Vagina (tissue), 2 donors: ENCODE measurements around the gene SHROOM2. TPM values are rescaled to one million over a fixed set of nuclear protein-coding genes. Genes with fewer than 3 reads are reported as not detected.

Experiments
- DNase-seq, 2 donors: peaks; one replicate each; pipeline ENCODE4 v3.0.0-alpha.2; 2017; ENCODE audit errors: extremely low spot score in 2 of 2
- H3K27ac ChIP-seq: fragments of 200-600 bp; sonication (generic); one replicate; pipeline ENCODE4 v1.5.1; 2019
- H3K27me3 ChIP-seq: fragments of 200-600 bp; sonication (generic); one replicate; pipeline ENCODE4 v1.5.1; 2019
- H3K36me3 ChIP-seq, 2 donors: fragments of 200-600 bp; sonication (generic); one replicate each; pipeline ENCODE4 v1.5.1; 2017 to 2019
- H3K4me1 ChIP-seq: fragments of 200-600 bp; sonication (generic); one replicate; pipeline ENCODE4 v1.5.1; 2019
- H3K4me3 ChIP-seq, 2 donors: fragments of 200-600 bp; sonication (generic); 1 replicate in 1 of 2; 2 replicates in 1 of 2; pipeline ENCODE4 v1.5.1; 2016 to 2019
- H3K9me3 ChIP-seq: fragments of 200-600 bp; sonication (generic); one replicate; pipeline ENCODE4 v1.5.1; 2019
- POLR2A ChIP-seq, 2 donors: fragments of 450-650 bp; IDR thresholded peaks; one replicate each; pipeline ENCODE4 v1.6.1; 2017; ENCODE audit warnings: antibody characterized with exemption in 2 of 2, mild to moderate bottlenecking in 2 of 2, moderate library complexity in 2 of 2
- POLR2AphosphoS5 ChIP-seq, 2 donors: sonication (generic); formaldehyde crosslinking; IDR thresholded peaks; one replicate each; pipeline ENCODE4 v1.9.0; 2017; ENCODE audit warnings: antibody characterized with exemption in 2 of 2, mild to moderate bottlenecking in 2 of 2, low read depth in 1 of 2; ENCODE audit not compliant: insufficient read depth in 1 of 2
- intact Hi-C: fragments of 100-400 bp; cut with DNase I; formaldehyde crosslinking; loops from one replicate; pipeline ENCODE4 v1.15.1; 2023
- total RNA-seq: library from RNA; depleted of rRNA; stranded (reverse); fragments of >200 nt; gene quantifications from one replicate; pipeline ENCODE4 v1.2.3, GENCODE V29; 2016
- TF ChIP-seq, protein P1 (sequence below), 3 experiments: fragments of 450-650 bp in 2 of 3; fragments of 200-600 bp in 1 of 3; sonication (generic) in 1 of 3; IDR thresholded peaks; one replicate each; pipeline ENCODE4 v1.5.1; 2017 to 2019; ENCODE audit warnings: antibody characterized with exemption in 3 of 3, mild to moderate bottlenecking in 2 of 3, moderate library complexity in 2 of 3

SHROOM2 gene
- total RNA-seq, 1 donor from 2014 or later: 8.8 TPM

DNA sequence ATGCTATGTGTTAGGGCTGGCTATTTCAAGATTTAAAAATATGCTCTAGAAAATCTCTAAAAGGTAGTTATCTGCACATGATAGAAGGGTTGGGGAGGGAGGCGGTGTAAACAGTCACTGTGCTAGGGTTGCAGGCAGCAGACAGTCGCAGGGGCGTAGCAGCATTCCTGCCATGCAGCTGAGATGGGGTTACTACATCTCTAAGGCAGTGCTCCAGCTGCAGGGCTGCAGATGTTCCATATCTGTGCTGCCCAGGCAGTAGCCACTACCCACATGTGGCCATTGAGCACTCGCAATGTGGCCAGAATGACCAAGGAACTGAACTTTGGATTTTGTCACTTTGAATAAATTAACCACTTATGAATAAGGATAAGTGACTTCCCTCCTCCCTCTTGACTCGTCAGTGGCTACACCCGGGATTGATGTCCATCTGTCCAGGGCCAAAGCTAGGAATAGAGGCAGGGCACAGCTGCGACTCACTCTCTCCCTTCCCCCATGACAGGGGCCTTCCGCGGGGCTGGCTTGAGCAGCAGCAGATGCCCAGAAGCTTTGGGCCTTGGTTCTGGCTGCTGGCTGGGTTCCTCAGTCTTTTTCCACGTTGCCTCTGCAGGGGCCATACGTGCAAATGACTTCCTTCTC, 101.5 kb downstream of the SHROOM2 start:
- intact Hi-C loops: no loop called here
- H3K27ac ChIP-seq: no peak overlapping the region
- H3K9me3 ChIP-seq: no peaks in the 10 kb centered on the region
- H3K36me3 ChIP-seq: no peaks in the 10 kb centered on the region
- no peak for DNase-seq
- no peaks in the 10 kb centered on the region for H3K4me1 ChIP-seq
- no peak overlapping the region for H3K4me3 ChIP-seq
- TF ChIP-seq, protein P1, sequence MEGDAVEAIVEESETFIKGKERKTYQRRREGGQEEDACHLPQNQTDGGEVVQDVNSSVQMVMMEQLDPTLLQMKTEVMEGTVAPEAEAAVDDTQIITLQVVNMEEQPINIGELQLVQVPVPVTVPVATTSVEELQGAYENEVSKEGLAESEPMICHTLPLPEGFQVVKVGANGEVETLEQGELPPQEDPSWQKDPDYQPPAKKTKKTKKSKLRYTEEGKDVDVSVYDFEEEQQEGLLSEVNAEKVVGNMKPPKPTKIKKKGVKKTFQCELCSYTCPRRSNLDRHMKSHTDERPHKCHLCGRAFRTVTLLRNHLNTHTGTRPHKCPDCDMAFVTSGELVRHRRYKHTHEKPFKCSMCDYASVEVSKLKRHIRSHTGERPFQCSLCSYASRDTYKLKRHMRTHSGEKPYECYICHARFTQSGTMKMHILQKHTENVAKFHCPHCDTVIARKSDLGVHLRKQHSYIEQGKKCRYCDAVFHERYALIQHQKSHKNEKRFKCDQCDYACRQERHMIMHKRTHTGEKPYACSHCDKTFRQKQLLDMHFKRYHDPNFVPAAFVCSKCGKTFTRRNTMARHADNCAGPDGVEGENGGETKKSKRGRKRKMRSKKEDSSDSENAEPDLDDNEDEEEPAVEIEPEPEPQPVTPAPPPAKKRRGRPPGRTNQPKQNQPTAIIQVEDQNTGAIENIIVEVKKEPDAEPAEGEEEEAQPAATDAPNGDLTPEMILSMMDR (IDR thresholded peaks at IDR 0.05): no peak
- TF ChIP-seq POLR2AphosphoS5 (IDR thresholded peaks at IDR 0.05; ENCODE audit: insufficient read depth in 1 of 2, low read depth in 1 of 2): no peak
- no peaks in the 10 kb centered on the region for H3K27me3 ChIP-seq

DNA sequence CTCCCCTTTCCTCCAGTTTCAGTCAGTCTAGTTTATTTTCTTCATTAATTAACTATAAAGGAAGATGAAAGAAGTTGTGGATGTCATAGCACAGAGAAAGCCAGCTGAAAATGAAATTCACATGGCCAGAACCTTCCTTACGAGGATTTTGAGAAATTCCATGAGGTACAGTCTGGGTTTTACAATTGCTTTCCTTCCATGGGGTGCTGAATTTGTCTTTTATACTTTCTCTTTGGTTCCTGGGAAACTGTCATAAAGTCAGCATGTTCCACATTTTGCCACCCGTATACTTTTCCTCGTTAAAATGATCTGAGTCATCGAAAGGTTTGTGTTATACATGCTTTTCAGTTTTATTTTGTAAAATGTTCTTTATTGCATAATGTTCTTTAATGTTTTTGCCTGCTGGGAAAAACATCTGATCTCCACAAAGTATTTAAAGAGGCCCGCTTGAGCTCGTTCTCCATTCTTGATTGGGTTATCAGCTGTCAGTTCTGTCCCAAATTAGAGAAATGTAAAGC, 102.8 kb downstream of the SHROOM2 start:
- Histone ChIP-seq H3K4me3 (no peak overlapping the region), H3K27ac (no peak overlapping the region), H3K9me3 (no peaks in the 10 kb centered on the region), H3K27me3 (no peaks in the 10 kb centered on the region), H3K36me3 (no peaks in the 10 kb centered on the region), H3K4me1 (no peaks in the 10 kb centered on the region)
- TF ChIP-seq POLR2A (IDR thresholded peaks at IDR 0.05) (no peak), POLR2AphosphoS5 (IDR thresholded peaks at IDR 0.05; ENCODE audit: insufficient read depth in 1 of 2, low read depth in 1 of 2) (no peak)
- TF ChIP-seq, protein P1 (IDR thresholded peaks at IDR 0.05): no peak
- intact Hi-C loops: no loop called here
- no peak for DNase-seq

DNA sequence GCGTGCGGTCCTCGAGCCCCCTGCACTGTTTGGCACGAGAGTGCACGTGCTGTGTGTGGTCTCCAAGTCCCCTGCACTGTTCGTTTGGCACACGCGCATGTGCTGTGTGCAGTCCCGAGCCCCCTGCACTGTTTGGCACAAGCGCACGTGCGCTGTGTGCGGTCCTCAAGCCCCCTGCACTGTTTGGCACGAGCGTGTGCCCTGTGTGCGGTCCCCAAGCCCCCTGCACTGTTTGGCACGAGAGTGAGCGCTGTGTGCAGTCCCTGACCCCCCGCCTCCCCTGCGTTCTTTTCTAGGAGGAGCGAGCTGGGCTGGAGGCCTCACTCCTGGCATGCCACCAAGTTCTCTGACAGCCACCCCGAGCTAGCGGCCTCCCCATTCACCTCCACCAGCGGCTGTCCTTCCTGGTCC, 104.5 kb downstream of the SHROOM2 start:
- Histone ChIP-seq H3K27me3 (no peaks in the 10 kb centered on the region), H3K4me3 (no peak overlapping the region), H3K4me1 (no peaks in the 10 kb centered on the region), H3K9me3 (no peaks in the 10 kb centered on the region), H3K27ac (no peak overlapping the region), H3K36me3 (no peaks in the 10 kb centered on the region)
- intact Hi-C loops: no loop called here
- no peak for DNase-seq
- TF ChIP-seq POLR2AphosphoS5 (IDR thresholded peaks at IDR 0.05; ENCODE audit: insufficient read depth in 1 of 2, low read depth in 1 of 2) (no peak), POLR2A (IDR thresholded peaks at IDR 0.05) (no peak)
- TF ChIP-seq, protein P1 (IDR thresholded peaks at IDR 0.05): no peak

DNA sequence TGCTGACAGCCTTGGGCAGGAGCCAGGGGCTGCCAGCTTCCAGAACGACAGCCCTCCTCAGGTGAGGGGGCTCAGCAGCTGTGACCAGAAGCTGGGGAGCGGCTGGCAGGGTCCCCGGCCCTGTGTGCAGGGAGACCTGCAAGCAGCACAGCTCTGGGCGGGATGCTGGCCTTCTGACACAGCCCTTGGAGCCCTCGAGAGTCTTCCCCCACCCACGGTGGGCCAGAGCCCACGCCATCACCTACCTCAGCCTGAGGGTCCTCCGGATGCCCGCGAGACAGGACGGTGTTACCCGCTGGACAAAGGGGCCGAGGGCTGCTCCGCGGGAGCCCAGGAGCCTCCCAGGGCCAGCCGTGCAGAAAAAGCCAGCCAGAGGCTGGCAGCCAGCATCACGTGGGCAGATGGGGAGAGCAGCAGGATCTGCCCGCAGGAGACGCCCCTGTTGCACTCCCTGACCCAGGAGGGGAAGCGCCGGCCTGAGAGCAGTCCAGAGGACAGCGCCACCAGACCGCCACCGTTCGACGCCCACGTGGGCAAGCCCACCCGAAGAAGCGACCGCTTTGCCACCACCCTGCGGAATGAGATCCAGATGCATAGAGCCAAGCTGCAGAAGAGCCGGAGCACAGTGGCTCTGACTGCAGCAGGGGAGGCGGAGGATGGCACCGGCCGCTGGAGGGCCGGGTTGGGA, 109.1 kb downstream of the SHROOM2 start:
- intact Hi-C loops: no loop called here
- DNase-seq: no peak
- TF ChIP-seq, protein P1 (IDR thresholded peaks at IDR 0.05): no peak
- TF ChIP-seq POLR2A (IDR thresholded peaks at IDR 0.05) (no peak), POLR2AphosphoS5 (IDR thresholded peaks at IDR 0.05; ENCODE audit: insufficient read depth in 1 of 2, low read depth in 1 of 2) (no peak)

DNA sequence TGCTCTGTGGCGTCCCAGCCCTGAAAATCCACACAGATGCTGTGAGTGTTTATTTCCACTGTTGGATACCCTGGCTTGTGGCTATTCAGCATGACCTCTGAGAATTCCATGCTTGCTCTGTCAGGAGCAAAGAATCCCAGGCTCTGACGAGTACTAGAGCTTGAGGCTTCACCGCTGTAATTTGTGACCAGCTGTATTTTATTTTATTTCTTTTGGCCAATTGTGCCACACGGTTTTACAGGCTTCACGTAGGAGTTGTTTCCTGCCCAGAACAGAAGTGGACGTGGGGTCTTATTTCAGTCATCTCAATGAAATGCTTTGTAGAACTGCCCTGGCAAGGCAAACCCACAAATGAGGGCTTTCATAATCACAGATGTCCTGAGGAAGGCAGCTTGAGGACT, 111.5 kb downstream of the SHROOM2 start:
- no peak overlapping the region for H3K27ac ChIP-seq
- H3K4me3 ChIP-seq: no peak overlapping the region
- no peaks in the 10 kb centered on the region for H3K4me1 ChIP-seq
- intact Hi-C loops: no loop called here
- H3K9me3 ChIP-seq: no peaks in the 10 kb centered on the region
- no peak for DNase-seq
- no peaks in the 10 kb centered on the region for H3K27me3 ChIP-seq
- H3K36me3 ChIP-seq: no peaks in the 10 kb centered on the region
- TF ChIP-seq, protein P1 (IDR thresholded peaks at IDR 0.05): no peak
- TF ChIP-seq POLR2AphosphoS5 (IDR thresholded peaks at IDR 0.05; ENCODE audit: insufficient read depth in 1 of 2, low read depth in 1 of 2) (no peak), POLR2A (IDR thresholded peaks at IDR 0.05) (no peak)

More for the DNA sequence above, 109.1 kb downstream of the SHROOM2 start:
- Histone ChIP-seq H3K9me3 (no peaks in the 10 kb centered on the region), H3K4me1 (no peaks in the 10 kb centered on the region), H3K36me3 (no peaks in the 10 kb centered on the region), H3K27me3 (no peaks in the 10 kb centered on the region), H3K27ac (no peak overlapping the region), H3K4me3 (no peak overlapping the region)
